Suprapubic skin (tissue), 4 donors: Measurements from ENCODE around the gene ANKRD1. TPM values are rescaled to one million over a fixed set of nuclear protein-coding genes. Genes with fewer than 3 reads are reported as not detected.

Experiments used
- DNase-seq, 2 donors: peaks; one replicate each; pipeline ENCODE4 v3.0.0-alpha.2; 2019; ENCODE audit warnings: low spot score in 2 of 2
- H3K27ac ChIP-seq: fragments of 200-600 bp; sonication (generic); one replicate; pipeline ENCODE4 v1.5.1; 2019
- H3K27me3 ChIP-seq: fragments of 200-600 bp; sonication (generic); one replicate; pipeline ENCODE4 v1.5.1; 2019
- H3K36me3 ChIP-seq: fragments of 200-600 bp; sonication (generic); one replicate; pipeline ENCODE4 v1.5.1; 2019
- H3K4me1 ChIP-seq: fragments of 200-600 bp; sonication (generic); one replicate; pipeline ENCODE4 v1.5.1; 2019
- H3K4me3 ChIP-seq: fragments of 200-600 bp; sonication (generic); one replicate; pipeline ENCODE4 v1.5.1; 2019; ENCODE audit warnings: mild to moderate bottlenecking
- H3K9me3 ChIP-seq: fragments of 200-600 bp; sonication (generic); one replicate; pipeline ENCODE4 v1.5.1; 2019
- EP300 ChIP-seq: sonication (generic); formaldehyde crosslinking; IDR thresholded peaks from one replicate; pipeline ENCODE4 v1.6.1; 2017; ENCODE audit warnings: antibody characterized with exemption
- POLR2A ChIP-seq, 2 donors: fragments of 450-650 bp; IDR thresholded peaks; one replicate each; pipeline ENCODE4 v1.6.1; 2017; ENCODE audit warnings: antibody characterized with exemption in 2 of 2, mild to moderate bottlenecking in 2 of 2, moderate library complexity in 2 of 2
- POLR2AphosphoS5 ChIP-seq, 3 donors: sonication (generic); formaldehyde crosslinking; IDR thresholded peaks; one replicate each; pipeline ENCODE4 v1.6.1; 2017; ENCODE audit warnings: antibody characterized with exemption in 3 of 3
- WGBS: methylation state at CpG from one replicate; pipeline ENCODE4 v1.1.5; 2018; 5-methylcytosine and 5-hydroxymethylcytosine counted together
- total RNA-seq, 4 donors: library from RNA; depleted of rRNA; stranded (reverse); fragments of >200 nt; gene quantifications; one replicate each; pipeline ENCODE4 v1.1.0, GENCODE V29; 2016
- TF ChIP-seq, protein P1 (sequence below), 2 donors: fragments of 200-600 bp in 1 of 2; fragments of 450-650 bp in 1 of 2; sonication (generic) in 1 of 2; IDR thresholded peaks; one replicate each; pipeline ENCODE4 v1.5.1; 2016 to 2019; ENCODE audit warnings: antibody characterized with exemption in 2 of 2, mild to moderate bottlenecking in 1 of 2, moderate library complexity in 1 of 2

ANKRD1 gene
- total RNA-seq, 4 donors from 2014 or later, result 0.30 TPM; not detected in 3

- no peaks in the 10 kb centered on the region for H3K9me3 ChIP-seq
- WGBS, result under 1% methylated on average over 33 of the region's 43 CpGs
- peaks cover 30% of the 10 kb centered on the region for H3K4me1 ChIP-seq
- peak within 1 kb of the TSS; percentile 71 for H3K27ac ChIP-seq
- peak; percentile 88 to 90 for DNase-seq
- peaks cover 7% of the 10 kb centered on the region for H3K27me3 ChIP-seq
- H3K4me3 ChIP-seq, result peak within 1 kb of the TSS; percentile 77
- peaks cover 12% of the 10 kb centered on the region for H3K36me3 ChIP-seq
- TF ChIP-seq EP300 (no peak), POLR2A (IDR thresholded peaks at IDR 0.05) (no peak), POLR2AphosphoS5 (IDR thresholded peaks at IDR 0.05) (no peak)
- TF ChIP-seq, protein P1, sequence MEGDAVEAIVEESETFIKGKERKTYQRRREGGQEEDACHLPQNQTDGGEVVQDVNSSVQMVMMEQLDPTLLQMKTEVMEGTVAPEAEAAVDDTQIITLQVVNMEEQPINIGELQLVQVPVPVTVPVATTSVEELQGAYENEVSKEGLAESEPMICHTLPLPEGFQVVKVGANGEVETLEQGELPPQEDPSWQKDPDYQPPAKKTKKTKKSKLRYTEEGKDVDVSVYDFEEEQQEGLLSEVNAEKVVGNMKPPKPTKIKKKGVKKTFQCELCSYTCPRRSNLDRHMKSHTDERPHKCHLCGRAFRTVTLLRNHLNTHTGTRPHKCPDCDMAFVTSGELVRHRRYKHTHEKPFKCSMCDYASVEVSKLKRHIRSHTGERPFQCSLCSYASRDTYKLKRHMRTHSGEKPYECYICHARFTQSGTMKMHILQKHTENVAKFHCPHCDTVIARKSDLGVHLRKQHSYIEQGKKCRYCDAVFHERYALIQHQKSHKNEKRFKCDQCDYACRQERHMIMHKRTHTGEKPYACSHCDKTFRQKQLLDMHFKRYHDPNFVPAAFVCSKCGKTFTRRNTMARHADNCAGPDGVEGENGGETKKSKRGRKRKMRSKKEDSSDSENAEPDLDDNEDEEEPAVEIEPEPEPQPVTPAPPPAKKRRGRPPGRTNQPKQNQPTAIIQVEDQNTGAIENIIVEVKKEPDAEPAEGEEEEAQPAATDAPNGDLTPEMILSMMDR (IDR thresholded peaks at IDR 0.05), result no peak
Observed at GRCh38 chr10:90871766-90872647, 48.9 kb downstream of the ANKRD1 start, which contains the start of gene RPP30. TSS of gene RPP30 (plus strand) at chr10:90871974. CDS start at chr10:90871987, 13 bp downstream.

GRCh38 chr10:90871279-90871765 lies 49.6 kb downstream of the ANKRD1 start:
- no peak for DNase-seq
- no peak for TF ChIP-seq POLR2A (IDR thresholded peaks at IDR 0.05)
- TF ChIP-seq, protein P1 (IDR thresholded peaks at IDR 0.05), result peak in 1 of 2 donors; percentile 18
- no peak for TF ChIP-seq EP300
- Histone ChIP-seq H3K27me3 (peaks cover 7% of the 10 kb centered on the region), H3K4me1 (peaks cover 30% of the 10 kb centered on the region), H3K9me3 (no peaks in the 10 kb centered on the region), H3K4me3 (peak overlapping the region; percentile 77), H3K27ac (no peak overlapping the region), H3K36me3 (peaks cover 5% of the 10 kb centered on the region)
- WGBS, result 3% methylated on average over 14 of the region's 14 CpGs

DNA sequence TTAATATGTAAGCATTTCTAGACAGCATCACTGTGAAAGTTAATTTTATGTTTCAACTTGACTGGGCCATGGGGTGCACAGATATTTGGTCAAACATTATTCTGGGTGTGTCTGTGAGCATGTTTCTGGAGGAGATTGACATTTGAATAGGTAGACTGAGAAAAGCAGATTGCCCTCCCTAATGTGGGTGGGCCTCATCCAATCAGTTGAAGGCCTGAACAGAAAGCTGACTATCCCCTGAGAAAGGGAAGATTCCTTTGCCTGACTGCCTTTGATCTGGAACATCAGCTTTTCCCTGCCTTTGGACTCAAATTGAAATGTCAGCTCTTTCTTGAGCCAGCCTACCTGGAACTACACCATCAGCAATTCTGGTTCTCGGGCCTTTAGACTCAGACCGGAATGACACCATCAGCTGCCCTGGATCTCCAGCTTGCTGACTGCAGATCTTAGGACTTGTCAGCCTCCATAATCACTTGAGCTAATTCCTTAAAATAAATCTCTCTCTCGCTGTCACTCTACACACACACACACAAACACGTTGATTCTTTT lies 54.8 kb downstream of the ANKRD1 start:
- TF ChIP-seq, protein P1 (IDR thresholded peaks at IDR 0.05), result no peak
- TF ChIP-seq POLR2AphosphoS5 (IDR thresholded peaks at IDR 0.05), result no peak
- no peak for TF ChIP-seq EP300
- TF ChIP-seq POLR2A (IDR thresholded peaks at IDR 0.05), result no peak
- Histone ChIP-seq H3K36me3 (no peaks in the 10 kb centered on the region), H3K27me3 (peaks cover 17% of the 10 kb centered on the region), H3K27ac (no peak overlapping the region), H3K4me3 (no peak overlapping the region), H3K9me3 (no peaks in the 10 kb centered on the region), H3K4me1 (peaks cover 3% of the 10 kb centered on the region)
- DNase-seq, result no peak
- 93% methylated on average over 4 of the region's 4 CpGs for WGBS

DNA sequence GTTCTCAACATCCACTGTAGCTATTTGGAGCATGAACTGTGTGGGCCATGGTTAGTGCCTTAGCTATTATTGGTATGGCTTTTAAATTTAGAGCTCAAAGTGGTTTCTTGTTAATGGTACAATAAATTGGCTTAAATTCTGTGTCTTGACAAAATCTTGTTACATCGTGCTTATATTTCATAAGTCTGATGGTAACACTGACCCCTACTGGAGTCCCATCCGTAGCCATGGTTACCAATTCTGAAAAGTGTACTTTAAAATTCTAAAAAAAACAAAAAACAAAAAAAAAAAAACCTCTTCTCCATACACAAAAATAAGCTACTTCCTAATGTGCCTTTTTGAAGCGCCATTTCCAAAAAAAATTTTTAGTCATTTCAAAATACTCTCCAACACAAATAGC lies 55.5 kb downstream of the ANKRD1 start:
- Histone ChIP-seq H3K4me3 (no peak overlapping the region), H3K27me3 (peaks cover 17% of the 10 kb centered on the region), H3K9me3 (no peaks in the 10 kb centered on the region), H3K4me1 (no peaks in the 10 kb centered on the region), H3K36me3 (no peaks in the 10 kb centered on the region), H3K27ac (no peak overlapping the region)
- TF ChIP-seq POLR2A (IDR thresholded peaks at IDR 0.05) (no peak), POLR2AphosphoS5 (IDR thresholded peaks at IDR 0.05) (no peak), EP300 (no peak)
- TF ChIP-seq, protein P1 (IDR thresholded peaks at IDR 0.05), result no peak
- DNase-seq, result no peak
- WGBS, result 38% methylated on average over 3 of the region's 3 CpGs
